PC-9 (cell line): ENCODE data around the gene KBTBD4.

Experiments used
- CTCF ChIP-seq: fragments of 200-600 bp; sonication (generic); conservative IDR thresholded peaks from 2 replicates; pipeline ENCODE4 v1.6.1; 2017; ENCODE audit warnings: mixed run types, antibody characterized with exemption, mild to moderate bottlenecking, moderate library complexity
- EZH2 ChIP-seq: fragments of 200-600 bp; sonication (generic); IDR thresholded peaks from 2 replicates; pipeline ENCODE4 v1.8.0; 2017; ENCODE audit warnings: antibody characterized with exemption, low read depth

- TF ChIP-seq CTCF: no peak
- no peak for TF ChIP-seq EZH2
Measured at GRCh38 chr11:47529951-47530350, 48.8 kb downstream of the KBTBD4 start.
